Liver (tissue), 9 donors: ENCODE measurements around the gene COL19A1. TPM values are rescaled to one million over a fixed set of nuclear protein-coding genes. Genes with fewer than 3 reads are reported as not detected.

ENCODE experiments used
- DNase-seq: peaks from one replicate; pipeline ENCODE4 v3.0.0-alpha.2; 2017; ENCODE audit warnings: low spot score
- H3K27ac ChIP-seq, 2 donors: one replicate each; pipeline ENCODE4 v1.7.0; 2013; ENCODE audit warnings: inconsistent platforms in 2 of 2, low read length in 2 of 2, control low read depth in 1 of 2, low read depth in 1 of 2, mild to moderate bottlenecking in 1 of 2
- H3K27me3 ChIP-seq, 4 donors: one replicate each; pipeline versions ENCODE4 v1.6.1 to v1.7.0; 2013; ENCODE audit warnings: low read length in 3 of 4, inconsistent platforms in 1 of 4, mild to moderate bottlenecking in 1 of 4, moderate library complexity in 1 of 4; ENCODE audit not compliant: control insufficient read depth in 4 of 4, insufficient read depth in 4 of 4
- H3K36me3 ChIP-seq, 4 donors: one replicate each; pipeline versions ENCODE4 v1.6.1 to v1.7.0; 2013; ENCODE audit warnings: low read length in 3 of 4, mild to moderate bottlenecking in 3 of 4, low read depth in 1 of 4, moderate library complexity in 1 of 4; ENCODE audit not compliant: control insufficient read depth in 4 of 4, insufficient read depth in 3 of 4
- H3K4me1 ChIP-seq, 4 donors: one replicate each; pipeline versions ENCODE4 v1.6.1 to v1.7.0; 2013; ENCODE audit warnings: low read length in 3 of 4, mild to moderate bottlenecking in 3 of 4, moderate library complexity in 1 of 4; ENCODE audit not compliant: control insufficient read depth in 4 of 4, insufficient read depth in 4 of 4
- H3K4me3 ChIP-seq, 3 donors: one replicate each; pipeline versions ENCODE4 v1.6.1 to v1.7.0; 2013; ENCODE audit warnings: low read length in 3 of 3, control low read depth in 1 of 3, low read depth in 1 of 3, mild to moderate bottlenecking in 1 of 3
- H3K9ac ChIP-seq, 2 donors: one replicate each; pipeline ENCODE4 v1.7.0; 2013; ENCODE audit warnings: low read length in 2 of 2, mild to moderate bottlenecking in 2 of 2, moderate library complexity in 2 of 2, control low read depth in 1 of 2, low read depth in 1 of 2
- H3K9me3 ChIP-seq, 4 donors: one replicate each; pipeline versions ENCODE4 v1.6.1 to v1.7.0; 2013; ENCODE audit warnings: low read length in 3 of 4; ENCODE audit not compliant: control insufficient read depth in 4 of 4
- ATF3 ChIP-seq: IDR thresholded peaks from 2 replicates; pipeline ENCODE4 v1.6.1; 2016; ENCODE audit warnings: antibody characterized with exemption
- CTCF ChIP-seq: fragments of 150-350 bp; IDR thresholded peaks from 2 replicates; pipeline ENCODE4 v1.5.1; 2017; ENCODE audit warnings: improper control_type of control experiment, low read depth, low read length; ENCODE audit not compliant: missing input control
- EGR1 ChIP-seq, 2 donors: IDR thresholded peaks; 2 replicates each; pipeline ENCODE4 v1.6.1; 2016 to 2018; ENCODE audit warnings: antibody characterized with exemption in 2 of 2, low read depth in 2 of 2
- FOXA1 ChIP-seq: IDR thresholded peaks from 2 replicates; pipeline ENCODE4 v1.6.1; 2016; ENCODE audit warnings: antibody characterized with exemption
- FOXA2 ChIP-seq: IDR thresholded peaks from 2 replicates; pipeline ENCODE4 v1.6.1; 2016; ENCODE audit warnings: antibody characterized with exemption
- GABPA ChIP-seq, 2 donors: IDR thresholded peaks in 1 of 2; conservative IDR thresholded peaks in 1 of 2; 2 replicates each; pipeline ENCODE4 v1.6.1; 2016; ENCODE audit warnings: antibody characterized with exemption in 2 of 2, mild to moderate bottlenecking in 1 of 2, moderate library complexity in 1 of 2
- HNF4A ChIP-seq, 2 donors: conservative IDR thresholded peaks; 2 replicates each; pipeline ENCODE4 v1.6.1; 2016; ENCODE audit warnings: antibody characterized with exemption in 2 of 2, mild to moderate bottlenecking in 2 of 2
- HNF4G ChIP-seq: IDR thresholded peaks from 2 replicates; pipeline ENCODE4 v1.6.1; 2016; ENCODE audit warnings: antibody characterized with exemption
- JUND ChIP-seq, 2 donors: IDR thresholded peaks; 2 replicates each; pipeline ENCODE4 v1.6.1; 2016; ENCODE audit warnings: antibody characterized with exemption in 2 of 2
- MAX ChIP-seq: IDR thresholded peaks from 2 replicates; pipeline ENCODE4 v1.6.1; 2016; ENCODE audit warnings: antibody characterized with exemption
- NR2F2 ChIP-seq: IDR thresholded peaks from 2 replicates; pipeline ENCODE4 v1.6.1; 2016; ENCODE audit warnings: antibody characterized with exemption
- RAD21 ChIP-seq, 2 donors: IDR thresholded peaks; 2 replicates each; pipeline ENCODE4 v1.6.1; 2016; ENCODE audit warnings: antibody characterized with exemption in 2 of 2, mild to moderate bottlenecking in 2 of 2
- REST ChIP-seq: IDR thresholded peaks from 2 replicates; pipeline ENCODE4 v1.6.1; 2016; ENCODE audit warnings: antibody characterized with exemption, mild to moderate bottlenecking
- RXRA ChIP-seq, 2 donors: IDR thresholded peaks; 2 replicates each; pipeline ENCODE4 v1.6.1; 2017 to 2018; ENCODE audit warnings: antibody characterized with exemption in 2 of 2, mild to moderate bottlenecking in 1 of 2
- SP1 ChIP-seq: IDR thresholded peaks from 2 replicates; pipeline ENCODE4 v1.6.1; 2018; ENCODE audit warnings: antibody characterized with exemption, mild to moderate bottlenecking
- TAF1 ChIP-seq: conservative IDR thresholded peaks from 2 replicates; pipeline ENCODE4 v1.6.1; 2016; ENCODE audit warnings: antibody characterized with exemption, mild to moderate bottlenecking
- YY1 ChIP-seq: IDR thresholded peaks from 2 replicates; pipeline ENCODE4 v1.6.1; 2016; ENCODE audit warnings: antibody characterized with exemption, mild to moderate bottlenecking
- ZBTB33 ChIP-seq: IDR thresholded peaks from 2 replicates; pipeline ENCODE4 v1.6.1; 2016; ENCODE audit warnings: antibody characterized with exemption
- WGBS: extraction: QIAGEN DNeasy Blood & Tissue Kit; methylation state at CpG from one replicate; pipeline ENCODE4 v1.1.7; 2013; 5-methylcytosine and 5-hydroxymethylcytosine counted together
- polyA plus RNA-seq, 2 donors: library from polyadenylated mRNA; stranded (reverse) in 1 of 2; unstranded in 1 of 2; fragments of 200-250 nt in 1 of 2; fragments of >200 nt in 1 of 2; fragmentation: Nextera tagmentation in 1 of 2; extraction: Ambion mirVana in 1 of 2; gene quantifications; one replicate each; pipeline versions ENCODE4 v1.2.1 to v1.2.3, GENCODE V29; 2013 to 2015
- total RNA-seq, 2 donors: library from RNA; depleted of rRNA; stranded (reverse); fragments of >200 nt; gene quantifications; one replicate each; pipeline ENCODE4 v1.2.3, GENCODE V29; 2014
- donor health status: healthy.
- donor health status: healthy.
- donor health status: healthy.
- donor health status: healthy.
- donor health status: healthy.

The COL19A1 gene
- total and polyA plus RNA-seq, 4 donors, result 0.25 to 0.51 TPM; not detected in 2

- WGBS, result 76% methylated on average over 1 of the region's 1 CpG
- no peak overlapping the region for H3K9ac ChIP-seq
Measured at GRCh38 chr6:69852706-69853105, 13.7 kb upstream of the COL19A1 start.

More at GRCh38 chr6:69852706-69853105, 13.7 kb upstream of the COL19A1 start:
- Histone ChIP-seq H3K9me3 (peaks cover 0 to 5% (median 0%) of the 10 kb centered on the region in 4 donors), H3K36me3 (no peaks in the 10 kb centered on the region), H3K27me3 (no peaks in the 10 kb centered on the region), H3K4me1 (no peaks in the 10 kb centered on the region), H3K4me3 (no peak overlapping the region), H3K27ac (no peak overlapping the region)
- TF ChIP-seq NR2F2 (no peak), YY1 (no peak), FOXA2 (no peak), RAD21 (IDR thresholded peaks at IDR 0.05) (no peak), RXRA (IDR thresholded peaks at IDR 0.05) (no peak), EGR1 (IDR thresholded peaks at IDR 0.05; ENCODE audit: low read depth in 2 of 2) (no peak), JUND (IDR thresholded peaks at IDR 0.05) (no peak), MAX (no peak), HNF4G (no peak), HNF4A (conservative IDR thresholded peaks at IDR 0.05) (no peak), TAF1 (no peak), GABPA (IDR thresholded peaks at IDR 0.05 in 1 of 2, conservative IDR thresholded peaks at IDR 0.05 in 1 of 2) (no peak), ATF3 (no peak), FOXA1 (no peak), CTCF (no peak), SP1 (no peak), ZBTB33 (no peak), REST (no peak)
- DNase-seq, result no peak
